Endothelial cell of umbilical vein (primary cell): ENCODE measurements around the gene CLPTM1L. TPM values are rescaled to one million over a fixed set of nuclear protein-coding genes. Genes with fewer than 3 reads are reported as not detected.

ENCODE experiments used
- BruUV-seq: library from RNA; stranded (reverse); fragments of 400-500 nt; replicated peaks from 2 replicates; lab custom pipeline; 2021; lab: Mats Ljungman, UMichigan
- CTCF ChIA-PET: fragments of 300-600, 350-600 bp; sonication (Branson Sonifier 250); formaldehyde crosslinking; loops from one replicate; lab custom pipeline; 2021; ENCODE audit warnings: antibody characterized with exemption, inconsistent platforms; lab: Charles Lee
- POLR2A ChIA-PET: fragments of 300-600, 350-600 bp; sonication (Branson Sonifier 250); formaldehyde crosslinking; loops from one replicate; lab custom pipeline; 2021; ENCODE audit warnings: antibody characterized with exemption, inconsistent platforms; lab: Charles Lee
- DNase-seq: peaks from one replicate; pipeline ENCODE4 v3.0.0-alpha.2; 2011; ENCODE audit warnings: low read depth, low spot score
- FAIRE-seq: peaks from 2 replicates; lab custom pipeline; 2011; peaks lifted over from hg19 to GRCh38; lab: Jason Lieb, UNC
- H2AFZ ChIP-seq: 2 replicates; pipeline ENCODE4 v1.6.0; 2012; ENCODE audit warnings: low read depth, low read length, control low read depth, inconsistent platforms
- H3K27ac ChIP-seq: 2 replicates; pipeline ENCODE4 v1.5.1; 2011; ENCODE audit warnings: low read depth, mild to moderate bottlenecking, control low read depth, low read length, moderate library complexity; ENCODE audit not compliant: insufficient read depth
- H3K27me3 ChIP-seq, 2 experiments: 2 replicates each; pipeline versions ENCODE4 v1.6.0 to v1.6.1; 2011; ENCODE audit warnings: low read length in 2 of 2, mixed read lengths in 1 of 2; ENCODE audit not compliant: control insufficient read depth in 2 of 2, insufficient read depth in 2 of 2
- H3K36me3 ChIP-seq, 2 experiments: 2 replicates in 1 of 2; 3 replicates in 1 of 2; pipeline ENCODE4 v1.5.1; 2011; ENCODE audit warnings: low read length in 2 of 2, mild to moderate bottlenecking in 1 of 2, moderate library complexity in 1 of 2; ENCODE audit not compliant: control insufficient read depth in 2 of 2, insufficient read depth in 2 of 2; ENCODE audit errors: extremely low read depth in 1 of 2
- H3K4me1 ChIP-seq: 3 replicates; pipeline ENCODE4 v1.5.1; 2011; ENCODE audit warnings: mild to moderate bottlenecking, low read length; ENCODE audit not compliant: control insufficient read depth, insufficient read depth; ENCODE audit errors: extremely low read depth
- H3K4me2 ChIP-seq: 2 replicates; pipeline ENCODE4 v1.6.1; 2011; ENCODE audit warnings: low read length, control low read depth, mixed read lengths; ENCODE audit not compliant: insufficient read depth
- H3K4me3 ChIP-seq, 3 experiments: fragments of 200-600 bp in 1 of 3; sonication (generic), shearing (Covaris generic) in 1 of 3; replicated peaks in 1 of 3; 2 replicates each; pipeline ENCODE4 v1.5.1; 2011 to 2016; ENCODE audit warnings: control low read depth in 3 of 3, low read length in 3 of 3, mild to moderate bottlenecking in 2 of 3, inconsistent platforms in 1 of 3, low read depth in 1 of 3, moderate library complexity in 1 of 3; ENCODE audit not compliant: insufficient read depth in 1 of 3
- H3K79me2 ChIP-seq: 2 replicates; pipeline ENCODE4 v1.6.0; 2012; ENCODE audit warnings: low read length, inconsistent platforms; ENCODE audit not compliant: control insufficient read depth, insufficient read depth
- H3K9ac ChIP-seq: replicated peaks from 2 replicates; pipeline ENCODE3; 2011; ENCODE audit warnings: low read length, control low read depth; ENCODE audit not compliant: insufficient read depth; ENCODE audit errors: extremely low read depth
- H3K9me1 ChIP-seq: replicated peaks from 3 replicates; pipeline ENCODE4 v1.6.0; 2011; ENCODE audit warnings: mild to moderate bottlenecking, low read length; ENCODE audit not compliant: control insufficient read depth, insufficient read depth; ENCODE audit errors: extremely low read depth
- H3K9me3 ChIP-seq: replicated peaks from 2 replicates; pipeline ENCODE4 v1.5.1; 2012; ENCODE audit warnings: low read length, inconsistent platforms; ENCODE audit not compliant: control insufficient read depth, insufficient read depth
- H4K20me1 ChIP-seq: replicated peaks from 2 replicates; pipeline ENCODE3; 2011; ENCODE audit warnings: mild to moderate bottlenecking, low read length; ENCODE audit not compliant: control insufficient read depth, insufficient read depth; ENCODE audit errors: extremely low read depth
- CTCF ChIP-seq, 2 donors: IDR thresholded peaks; 1 replicate in 1 of 2; 2 replicates in 1 of 2; pipeline ENCODE4 v1.5.1; 2011; ENCODE audit warnings: low read length in 2 of 2, mild to moderate bottlenecking in 2 of 2, moderate library complexity in 2 of 2, control low read depth in 1 of 2, inconsistent platforms in 1 of 2, low read depth in 1 of 2; ENCODE audit not compliant: insufficient read depth in 1 of 2; ENCODE audit errors: extremely low read depth in 1 of 2
- EZH2 ChIP-seq: IDR thresholded peaks from 2 replicates; pipeline ENCODE4 v1.6.1; 2012; ENCODE audit warnings: borderline replicate concordance, low read depth, mild to moderate bottlenecking, moderate library complexity, low read length, inconsistent platforms; ENCODE audit not compliant: severe bottlenecking
- FOS ChIP-seq: IDR thresholded peaks from 2 replicates; pipeline ENCODE4 v1.6.1; 2011; ENCODE audit warnings: mild to moderate bottlenecking, low read length, moderate library complexity, borderline replicate concordance; ENCODE audit not compliant: insufficient read depth
- GATA2 ChIP-seq: IDR thresholded peaks from 2 replicates; pipeline ENCODE4 v1.7.0; 2011; ENCODE audit warnings: low read depth, mild to moderate bottlenecking, moderate library complexity, mixed read lengths, low read length; ENCODE audit not compliant: insufficient read length, insufficient read depth
- JUN ChIP-seq: IDR thresholded peaks from 2 replicates; pipeline ENCODE4 v1.6.1; 2011; ENCODE audit warnings: borderline replicate concordance, low read depth; ENCODE audit not compliant: insufficient read length, insufficient read depth
- MAX ChIP-seq: IDR thresholded peaks from 2 replicates; pipeline ENCODE4 v1.6.1; 2011; ENCODE audit not compliant: insufficient read depth, insufficient read length
- MYC ChIP-seq: IDR thresholded peaks from one replicate; pipeline ENCODE4 v1.6.1; 2011; ENCODE audit warnings: mild to moderate bottlenecking, low read depth, low read length
- POLR2A ChIP-seq: IDR thresholded peaks from 2 replicates; pipeline ENCODE4 v1.6.1; 2012; ENCODE audit warnings: low read depth, mild to moderate bottlenecking, control low read depth, low read length
- POLR2AphosphoS5 ChIP-seq: IDR thresholded peaks from 2 replicates; pipeline ENCODE4 v1.6.1; 2012; ENCODE audit warnings: low read depth, mild to moderate bottlenecking, control low read depth, low read length, moderate library complexity; ENCODE audit not compliant: insufficient read depth
- dilution Hi-C: fragments of 300-500 bp; cut with MboI; formaldehyde crosslinking; loops from one replicate; pipeline ENCODE4 v1.15.0; 2019; ENCODE audit warnings: low sequenced_read_pairs; ENCODE audit not compliant: extremely low pct_ligation_motif_present
- intact Hi-C: fragments of 100-400 bp; cut with micrococcal nuclease; formaldehyde crosslinking; loops from one replicate; pipeline ENCODE4 v1.10.0; 2022
- polyA plus RNA-seq, 4 experiments: library from polyadenylated mRNA; depleted of rRNA in 3 of 4; stranded (reverse) in 3 of 4; unstranded in 1 of 4; fragments of >200 nt; gene quantifications; 2 replicates each; pipeline versions ENCODE4 v1.2.1 to v1.2.3, GENCODE V29; 2011 to 2012; ENCODE audit warnings: missing spikeins in 1 of 4
- total RNA-seq: library from RNA; stranded (reverse); gene quantifications from 2 replicates; pipeline ENCODE4 v1.2.3, GENCODE V29; 2021

Gene CLPTM1L
- total and polyA plus RNA-seq, 2 donors (not counting 3 experiments of a cell fraction or from before 2014, with no cell fraction given): 116 to 191 TPM

DNA sequence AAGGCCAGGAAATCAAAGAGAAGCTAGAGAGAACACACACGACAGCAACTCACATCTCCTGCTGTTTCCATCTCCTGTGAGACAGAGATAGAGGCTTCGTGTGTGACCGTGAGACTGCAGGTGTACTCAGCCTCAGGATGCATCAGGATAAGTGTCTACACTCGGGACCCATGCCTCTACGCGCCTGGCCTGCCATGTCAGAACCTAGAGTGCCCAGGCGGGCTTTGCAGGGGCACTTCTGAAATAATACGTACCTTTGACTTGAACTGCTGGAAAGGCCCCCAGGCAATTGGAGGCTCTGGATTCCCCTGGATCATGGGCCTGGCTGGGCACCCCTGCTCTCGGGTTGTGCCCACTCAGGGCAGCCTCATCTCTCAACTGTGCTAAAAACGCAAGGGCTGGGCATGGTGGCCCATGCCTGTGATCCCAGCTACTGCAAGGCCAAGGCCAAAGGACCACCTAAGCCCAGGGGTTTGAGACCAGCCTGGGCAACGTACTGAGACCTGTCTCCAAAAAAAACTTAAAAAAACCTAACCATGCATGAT lies 13.0 kb downstream of the CLPTM1L start:
- no peaks in the 10 kb centered on the region for H3K9me3 ChIP-seq
- intact Hi-C loops: no loop called here
- H3K79me2 ChIP-seq: no peaks in the 10 kb centered on the region
- H3K4me1 ChIP-seq: no peaks in the 10 kb centered on the region
- H3K9me1 ChIP-seq: no peaks in the 10 kb centered on the region
- no peak for FAIRE-seq
- TF ChIP-seq MYC (no peak), EZH2 (no peak), POLR2AphosphoS5 (no peak), POLR2A (no peak), FOS (no peak), GATA2 (no peak), MAX (no peak), CTCF (IDR thresholded peaks at IDR 0.05; ENCODE audit: extremely low read depth in 1 of 2, insufficient read depth in 1 of 2, low read depth in 1 of 2, low read length in 2 of 2) (no peak), JUN (no peak)
- H3K27ac ChIP-seq: no peak overlapping the region
- no peaks in the 10 kb centered on the region for H3K27me3 ChIP-seq
- H3K4me2 ChIP-seq: no peak overlapping the region
- dilution Hi-C loops: no loop called here
- POLR2A ChIA-PET: no interaction called here
- H4K20me1 ChIP-seq: no peaks in the 10 kb centered on the region
- no peak overlapping the region for H3K9ac ChIP-seq
- DNase-seq: no peak
- no peak overlapping the region for H3K4me3 ChIP-seq
- H2AFZ ChIP-seq: no peak overlapping the region
- BruUV-seq: no TSS peak
- peaks cover 4 to 48% of the 10 kb centered on the region in 2 experiments for H3K36me3 ChIP-seq
- CTCF ChIA-PET: no interaction called here
